Astrocyte (in vitro differentiated cells and primary cell): ENCODE results near the gene CCDC9. TPM values are rescaled to one million over a fixed set of nuclear protein-coding genes. Genes with fewer than 3 reads are reported as not detected.

ENCODE experiments used
- DNase-seq: peaks from one replicate; pipeline ENCODE4 v3.0.0-alpha.2; 2010; ENCODE audit warnings: low read depth
- FAIRE-seq: peaks from 2 replicates; lab custom pipeline; 2011; peaks lifted over from hg19 to GRCh38; lab: Jason Lieb, UNC
- H2AFZ ChIP-seq: 2 replicates; pipeline ENCODE4 v1.6.0; 2012; ENCODE audit warnings: low read depth, low read length, inconsistent platforms
- H3K27ac ChIP-seq: 2 replicates; pipeline ENCODE4 v1.5.1; 2011; ENCODE audit warnings: low read depth, low read length, inconsistent platforms
- H3K27me3 ChIP-seq: 2 replicates; pipeline ENCODE4 v1.6.0; 2011; ENCODE audit warnings: low read length, inconsistent platforms; ENCODE audit not compliant: insufficient read depth
- H3K36me3 ChIP-seq: 2 replicates; pipeline ENCODE4 v1.5.1; 2011; ENCODE audit warnings: low read length, inconsistent platforms; ENCODE audit not compliant: insufficient read depth
- H3K4me1 ChIP-seq: 2 replicates; pipeline ENCODE4 v1.5.1; 2011; ENCODE audit warnings: low read length, inconsistent platforms; ENCODE audit not compliant: insufficient read depth
- H3K4me2 ChIP-seq: 2 replicates; pipeline ENCODE4 v1.6.0; 2012; ENCODE audit warnings: low read length, inconsistent platforms
- H3K4me3 ChIP-seq: 2 replicates; pipeline ENCODE4 v1.5.1; 2011; ENCODE audit warnings: low read depth, mild to moderate bottlenecking, low read length, inconsistent platforms; ENCODE audit not compliant: insufficient read depth
- H3K79me2 ChIP-seq: 2 replicates; pipeline ENCODE4 v1.6.0; 2012; ENCODE audit warnings: mild to moderate bottlenecking, low read length, inconsistent platforms; ENCODE audit not compliant: insufficient read depth
- H3K9ac ChIP-seq: 2 replicates; pipeline ENCODE4 v1.6.0; 2012; ENCODE audit warnings: mild to moderate bottlenecking, low read length, inconsistent platforms
- H3K9me3 ChIP-seq: 2 replicates; pipeline ENCODE4 v1.5.1; 2012; ENCODE audit warnings: low read depth, mild to moderate bottlenecking, low read length, inconsistent platforms; ENCODE audit not compliant: insufficient read depth
- H4K20me1 ChIP-seq: 2 replicates; pipeline ENCODE4 v1.6.0; 2012; ENCODE audit warnings: low read length, inconsistent platforms; ENCODE audit not compliant: insufficient read depth
- H3K27ac Mint-ChIP-seq: one replicate; pipeline ENCODE4 v1.8.0; 2021; ENCODE audit warnings: mild to moderate bottlenecking, mixed read lengths; ENCODE audit not compliant: unreplicated experiment
- H3K27me3 Mint-ChIP-seq: one replicate; pipeline ENCODE4 v1.8.0; 2021; ENCODE audit warnings: low read depth, mixed read lengths; ENCODE audit not compliant: unreplicated experiment
- H3K36me3 Mint-ChIP-seq: one replicate; pipeline ENCODE4 v1.8.0; 2021; ENCODE audit warnings: low read depth, mixed read lengths; ENCODE audit not compliant: unreplicated experiment
- H3K4me1 Mint-ChIP-seq: one replicate; pipeline ENCODE4 v1.8.0; 2021; ENCODE audit warnings: low read depth, mixed read lengths; ENCODE audit not compliant: unreplicated experiment
- H3K4me3 Mint-ChIP-seq: one replicate; pipeline ENCODE4 v1.8.0; 2021; ENCODE audit warnings: mild to moderate bottlenecking, moderate library complexity, mixed read lengths; ENCODE audit not compliant: unreplicated experiment
- H3K9me3 Mint-ChIP-seq: one replicate; pipeline ENCODE4 v1.8.0; 2021; ENCODE audit warnings: mild to moderate bottlenecking, mixed read lengths; ENCODE audit not compliant: unreplicated experiment
- EZH2 ChIP-seq: IDR thresholded peaks from 2 replicates; pipeline ENCODE4 v1.6.1; 2012; ENCODE audit warnings: mild to moderate bottlenecking, low read length, inconsistent platforms; ENCODE audit not compliant: insufficient read depth
- total RNA-seq: library from RNA; stranded (reverse); gene quantifications from 2 replicates; pipeline ENCODE4 v1.2.1, GENCODE V29; 2021
- TF ChIP-seq, protein P1 (sequence below): IDR thresholded peaks from 2 replicates; pipeline ENCODE4 v1.5.1; 2011; ENCODE audit warnings: low read depth, mild to moderate bottlenecking, inconsistent platforms, low read length, moderate library complexity; ENCODE audit not compliant: insufficient read depth

CCDC9 gene
- total RNA-seq, 1 donor from 2014 or later: 44.6 TPM

DNA sequence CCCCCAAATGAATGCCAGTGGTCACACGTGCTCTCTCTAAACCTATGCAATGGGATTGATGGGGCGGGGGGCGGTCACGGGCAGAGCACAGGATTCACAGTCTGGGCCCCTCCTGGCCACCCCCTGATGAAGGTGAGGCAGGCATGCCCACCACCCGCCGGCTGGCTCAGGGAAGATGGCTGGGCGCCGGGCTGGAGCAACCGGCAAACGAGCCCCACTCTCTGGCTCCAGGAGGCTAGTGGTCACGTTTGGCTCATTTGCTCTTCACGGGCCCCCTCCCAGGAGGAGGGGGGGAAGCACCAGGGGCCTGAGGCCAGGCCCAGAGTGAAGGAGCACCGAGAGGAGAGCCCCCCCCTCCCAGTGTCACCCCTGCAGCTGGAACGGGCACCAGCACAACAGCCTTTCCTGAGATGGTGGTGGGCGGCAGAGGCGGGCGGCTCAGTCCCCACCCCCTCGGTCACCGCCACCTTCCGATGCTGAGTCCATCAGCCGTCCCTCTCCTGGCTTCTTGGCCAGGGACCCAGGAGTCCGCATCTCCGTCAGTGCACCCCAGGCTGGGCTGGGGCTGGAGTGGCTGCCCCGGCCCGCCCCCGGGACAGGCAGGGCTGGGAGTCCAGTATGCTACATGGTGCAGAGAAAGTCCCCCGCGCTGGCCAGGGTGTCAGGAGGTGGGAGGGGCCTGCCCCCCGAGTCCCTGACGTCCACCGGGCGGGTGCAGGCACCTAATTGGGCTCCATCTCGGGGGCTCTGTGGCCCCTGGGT lies 35.1 kb upstream of the CCDC9 start:
- Histone ChIP-seq H4K20me1 (peaks cover 17% of the 10 kb centered on the region), H3K9me3 (no peaks in the 10 kb centered on the region), H3K9ac (no peak overlapping the region), H2AFZ (no peak overlapping the region), H3K79me2 (peaks cover 10% of the 10 kb centered on the region), H3K27me3 (no peaks in the 10 kb centered on the region), H3K4me2 (no peak overlapping the region), H3K36me3 (no peaks in the 10 kb centered on the region), H3K4me1 (peaks cover 8% of the 10 kb centered on the region), H3K27ac (no peak overlapping the region), H3K4me3 (no peak overlapping the region)
- peaks cover 6% of the 10 kb centered on the region for H3K4me1 Mint-ChIP-seq
- H3K27ac Mint-ChIP-seq: no peak overlapping the region
- no peak for TF ChIP-seq EZH2
- TF ChIP-seq, protein P1, sequence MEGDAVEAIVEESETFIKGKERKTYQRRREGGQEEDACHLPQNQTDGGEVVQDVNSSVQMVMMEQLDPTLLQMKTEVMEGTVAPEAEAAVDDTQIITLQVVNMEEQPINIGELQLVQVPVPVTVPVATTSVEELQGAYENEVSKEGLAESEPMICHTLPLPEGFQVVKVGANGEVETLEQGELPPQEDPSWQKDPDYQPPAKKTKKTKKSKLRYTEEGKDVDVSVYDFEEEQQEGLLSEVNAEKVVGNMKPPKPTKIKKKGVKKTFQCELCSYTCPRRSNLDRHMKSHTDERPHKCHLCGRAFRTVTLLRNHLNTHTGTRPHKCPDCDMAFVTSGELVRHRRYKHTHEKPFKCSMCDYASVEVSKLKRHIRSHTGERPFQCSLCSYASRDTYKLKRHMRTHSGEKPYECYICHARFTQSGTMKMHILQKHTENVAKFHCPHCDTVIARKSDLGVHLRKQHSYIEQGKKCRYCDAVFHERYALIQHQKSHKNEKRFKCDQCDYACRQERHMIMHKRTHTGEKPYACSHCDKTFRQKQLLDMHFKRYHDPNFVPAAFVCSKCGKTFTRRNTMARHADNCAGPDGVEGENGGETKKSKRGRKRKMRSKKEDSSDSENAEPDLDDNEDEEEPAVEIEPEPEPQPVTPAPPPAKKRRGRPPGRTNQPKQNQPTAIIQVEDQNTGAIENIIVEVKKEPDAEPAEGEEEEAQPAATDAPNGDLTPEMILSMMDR: no peak
- peaks cover 4% of the 10 kb centered on the region for H3K36me3 Mint-ChIP-seq
- H3K4me3 Mint-ChIP-seq: no peak overlapping the region
- no peaks in the 10 kb centered on the region for H3K9me3 Mint-ChIP-seq
- DNase-seq (no peak), FAIRE-seq (no peak)
- H3K27me3 Mint-ChIP-seq: no peaks in the 10 kb centered on the region

- H3K4me3 ChIP-seq: no peak overlapping the region
- no peaks in the 10 kb centered on the region for H3K9me3 ChIP-seq
- no peak overlapping the region for H3K4me2 ChIP-seq
- no peak overlapping the region for H3K9ac ChIP-seq
- Mint-ChIP-seq H3K4me3 (no peak overlapping the region), H3K27ac (peak overlapping the region; percentile 81), H3K36me3 (peaks cover 6% of the 10 kb centered on the region), H3K27me3 (no peaks in the 10 kb centered on the region), H3K9me3 (no peaks in the 10 kb centered on the region), H3K4me1 (peaks cover 6% of the 10 kb centered on the region)
- no peaks in the 10 kb centered on the region for H3K36me3 ChIP-seq
- H3K4me1 ChIP-seq: peaks cover 14% of the 10 kb centered on the region
- FAIRE-seq (no peak), DNase-seq (no peak)
- H3K27ac ChIP-seq: no peak overlapping the region
- no peak overlapping the region for H2AFZ ChIP-seq
- H3K79me2 ChIP-seq: peaks cover 14% of the 10 kb centered on the region
- no peaks in the 10 kb centered on the region for H3K27me3 ChIP-seq
- H4K20me1 ChIP-seq: peaks cover 17% of the 10 kb centered on the region
- TF ChIP-seq EZH2: no peak
- TF ChIP-seq, protein P1: no peak
Measured at GRCh38 chr19:47221890-47222289, 34.4 kb upstream of the CCDC9 start.

GRCh38 chr19:47225746-47226425 lies 30.4 kb upstream of the CCDC9 start:
- Histone ChIP-seq H4K20me1 (peaks cover 37% of the 10 kb centered on the region), H3K4me3 (no peak overlapping the region), H3K27me3 (no peaks in the 10 kb centered on the region), H3K4me2 (peak overlapping the region; percentile 100), H3K4me1 (peaks cover 40% of the 10 kb centered on the region), H3K36me3 (no peaks in the 10 kb centered on the region), H2AFZ (no peak overlapping the region), H3K9ac (peak overlapping the region; percentile 95), H3K79me2 (peaks cover 48% of the 10 kb centered on the region), H3K27ac (peak overlapping the region; percentile 91), H3K9me3 (no peaks in the 10 kb centered on the region)
- Mint-ChIP-seq H3K9me3 (no peaks in the 10 kb centered on the region), H3K36me3 (peaks cover 4% of the 10 kb centered on the region), H3K4me1 (peaks cover 6% of the 10 kb centered on the region), H3K4me3 (peak overlapping the region; percentile 76), H3K27ac (peak overlapping the region; percentile 89), H3K27me3 (no peaks in the 10 kb centered on the region)
- FAIRE-seq (no peak), DNase-seq (peak; percentile 71)
- no peak for TF ChIP-seq EZH2
- TF ChIP-seq, protein P1: no peak
